Neural cell (in vitro differentiated cells): ENCODE results near the gene UROC1. TPM values are rescaled to one million over a fixed set of nuclear protein-coding genes. Genes with fewer than 3 reads are reported as not detected.

Experiments used
- H2AFZ ChIP-seq: fragments of 200-600, 300-800 bp; sonication (generic), shearing (Covaris generic); 2 replicates; pipeline ENCODE4 v1.6.0; 2014; ENCODE audit warnings: low read depth, mild to moderate bottlenecking, antibody characterized with exemption, low read length, moderate library complexity
- H3F3A ChIP-seq: fragments of 200-600 bp; shearing (Covaris generic); 2 replicates; pipeline ENCODE4 v1.6.1; 2016; ENCODE audit warnings: mild to moderate bottlenecking, moderate library complexity, mixed read lengths, antibody characterized with exemption, low read length; ENCODE audit not compliant: insufficient read depth, poor library complexity, severe bottlenecking
- H3K27ac ChIP-seq: fragments of 200-600, 300-800 bp; sonication (generic), shearing (Covaris generic); 2 replicates; pipeline ENCODE4 v1.5.1; 2014; ENCODE audit warnings: mild to moderate bottlenecking, low read length, moderate library complexity
- H3K27me3 ChIP-seq: fragments of 300-800, 200-600 bp; sonication (generic), shearing (Covaris generic); 2 replicates; pipeline ENCODE4 v1.6.0; 2014; ENCODE audit warnings: mild to moderate bottlenecking, low read depth, low read length, moderate library complexity; ENCODE audit not compliant: insufficient read depth
- H3K36me3 ChIP-seq: fragments of 300-800, 200-600 bp; sonication (generic), shearing (Covaris generic); 2 replicates; pipeline ENCODE4 v1.5.1; 2014; ENCODE audit warnings: mild to moderate bottlenecking, antibody characterized with exemption, low read length, moderate library complexity; ENCODE audit not compliant: insufficient read depth
- H3K4me2 ChIP-seq: fragments of 300-800, 200-600 bp; sonication (generic), shearing (Covaris generic); 2 replicates; pipeline ENCODE4 v1.6.0; 2014; ENCODE audit warnings: mild to moderate bottlenecking, low read length
- H3K4me3 ChIP-seq: fragments of 300-800, 200-600 bp; sonication (generic), shearing (Covaris generic); 2 replicates; pipeline ENCODE4 v1.5.1; 2014; ENCODE audit warnings: mild to moderate bottlenecking, low read length, moderate library complexity
- H3K79me2 ChIP-seq: fragments of 200-600 bp; shearing (Covaris generic); replicated peaks from 2 replicates; pipeline ENCODE4 v1.6.0; 2014; ENCODE audit warnings: mild to moderate bottlenecking, low read length, moderate library complexity; ENCODE audit not compliant: insufficient read depth
- H3K9ac ChIP-seq: fragments of 300-800, 200-600 bp; sonication (generic), shearing (Covaris generic); 2 replicates; pipeline ENCODE4 v1.6.1; 2016; ENCODE audit warnings: mild to moderate bottlenecking, low read length, mixed read lengths
- H3K9me2 ChIP-seq: fragments of 200-600 bp; shearing (Covaris generic); 2 replicates; pipeline ENCODE4 v1.6.1; 2016; ENCODE audit warnings: mild to moderate bottlenecking, low read length, mixed read lengths; ENCODE audit not compliant: insufficient read depth
- H3K9me3 ChIP-seq: fragments of 200-600, 300-800 bp; sonication (generic), shearing (Covaris generic); 2 replicates; pipeline ENCODE4 v1.6.1; 2016; ENCODE audit warnings: mild to moderate bottlenecking, mixed run types, low read length, moderate library complexity, mixed read lengths
- H4K20me1 ChIP-seq: fragments of 200-600 bp; shearing (Covaris generic); 2 replicates; pipeline ENCODE4 v1.6.1; 2016; ENCODE audit warnings: mild to moderate bottlenecking, mixed run types; ENCODE audit not compliant: insufficient read depth
- CTCF ChIP-seq: fragments of 450-650 bp; IDR thresholded peaks from 2 replicates; pipeline ENCODE4 v1.5.1; 2014; ENCODE audit warnings: antibody characterized with exemption, mild to moderate bottlenecking, moderate library complexity; ENCODE audit not compliant: poor library complexity, severe bottlenecking
- EP300 ChIP-seq: fragments of 450-650 bp; conservative IDR thresholded peaks from 2 replicates; pipeline ENCODE4 v1.6.1; 2014; ENCODE audit warnings: antibody characterized with exemption, mild to moderate bottlenecking, moderate library complexity; ENCODE audit not compliant: poor library complexity, severe bottlenecking
- EZH2 ChIP-seq: fragments of 200-600, 300-800 bp; shearing (Covaris generic), sonication (generic); IDR thresholded peaks from 2 replicates; pipeline ENCODE4 v1.6.1; 2014; ENCODE audit warnings: antibody characterized with exemption, low read length, borderline replicate concordance, mild to moderate bottlenecking; ENCODE audit not compliant: insufficient read depth, poor library complexity, severe bottlenecking
- MXI1 ChIP-seq: fragments of 450-650 bp; conservative IDR thresholded peaks from 2 replicates; pipeline ENCODE4 v1.6.1; 2014; ENCODE audit warnings: antibody characterized with exemption, mild to moderate bottlenecking; ENCODE audit not compliant: poor library complexity, severe bottlenecking
- POLR2AphosphoS5 ChIP-seq: IDR thresholded peaks from 2 replicates; pipeline ENCODE4 v1.6.1; 2012
- RAD21 ChIP-seq: fragments of 450-650 bp; conservative IDR thresholded peaks from 2 replicates; pipeline ENCODE4 v1.6.1; 2014; ENCODE audit warnings: antibody characterized with exemption, mild to moderate bottlenecking, moderate library complexity
- REST ChIP-seq: IDR thresholded peaks from 2 replicates; pipeline ENCODE4 v1.6.1; 2012; ENCODE audit warnings: borderline replicate concordance
- SMC3 ChIP-seq: fragments of 450-650 bp; conservative IDR thresholded peaks from 2 replicates; pipeline ENCODE4 v1.6.1; 2014; ENCODE audit warnings: antibody characterized with exemption, mild to moderate bottlenecking, moderate library complexity; ENCODE audit not compliant: poor library complexity
- TAF1 ChIP-seq: IDR thresholded peaks from 2 replicates; pipeline ENCODE4 v1.6.1; 2012; ENCODE audit warnings: low read depth
- polyA plus RNA-seq: library from polyadenylated mRNA; depleted of rRNA; stranded (reverse); fragments of >200 nt; gene quantifications from 2 replicates; pipeline ENCODE4 v1.2.3, GENCODE V29; 2014

UROC1 gene
- polyA plus RNA-seq, 1 donor from 2014 or later, result not detected

- Histone ChIP-seq H3K27ac (no peak overlapping the region), H3K9ac (no peak overlapping the region), H4K20me1 (no peaks in the 10 kb centered on the region), H3K36me3 (no peaks in the 10 kb centered on the region), H3K4me2 (no peak overlapping the region), H3K27me3 (no peaks in the 10 kb centered on the region), H2AFZ (no peak overlapping the region), H3K9me2 (no peaks in the 10 kb centered on the region), H3K79me2 (no peaks in the 10 kb centered on the region), H3K9me3 (no peaks in the 10 kb centered on the region), H3K4me3 (no peak overlapping the region), H3F3A (no peaks in the 10 kb centered on the region)
- TF ChIP-seq EZH2 (no peak), SMC3 (no peak), MXI1 (no peak), RAD21 (no peak), CTCF (no peak)
Measured at GRCh38 chr3:126486360-126486847, 31.2 kb downstream of the UROC1 start.

GRCh38 chr3:126485956-126486355, 31.6 kb downstream of the UROC1 start:
- Histone ChIP-seq H3K9me2 (no peaks in the 10 kb centered on the region), H2AFZ (no peak overlapping the region), H3K4me2 (no peak overlapping the region), H3K4me3 (no peak overlapping the region), H3K27me3 (no peaks in the 10 kb centered on the region), H3F3A (no peaks in the 10 kb centered on the region), H3K27ac (no peak overlapping the region), H3K9me3 (no peaks in the 10 kb centered on the region), H4K20me1 (no peaks in the 10 kb centered on the region), H3K9ac (no peak overlapping the region), H3K79me2 (no peaks in the 10 kb centered on the region), H3K36me3 (no peaks in the 10 kb centered on the region)
- no peak for TF ChIP-seq EZH2
- TF ChIP-seq SMC3, result no peak
- no peak for TF ChIP-seq EP300
- TF ChIP-seq TAF1, result no peak
- TF ChIP-seq REST, result no peak
- TF ChIP-seq CTCF, result no peak
- no peak for TF ChIP-seq MXI1
- no peak for TF ChIP-seq POLR2AphosphoS5
- TF ChIP-seq RAD21, result no peak
